ENCODE data around the gene TMTC1.

GRCh38 chr12:29622251-29622650 is 161.5 kb downstream of the TMTC1 start:
- TF ChIP-seq POLR2A (IDR thresholded peaks at IDR 0.05) (no peak), CTCF (IDR thresholded peaks at IDR 0.05) (no peak)
